ENCODE measurements around the gene CBARP. TPM values are rescaled to one million over a fixed set of nuclear protein-coding genes. Genes with fewer than 3 reads are reported as not detected.
A peak's percentile ranks its signal among the peaks of the same experiment; 100 is the strongest.

Gene CBARP
- total and polyA plus RNA-seq, 2 of the 13 experiments (the other 11 are each of a cell fraction or from before 2014, with no cell fraction given): 1.2 to 1.4 TPM

- TF ChIP-seq ZGPAT (CRISPR knock-in tag; IDR thresholded peaks at IDR 0.05) (no peak), GZF1 (CRISPR knock-in tag; IDR thresholded peaks at IDR 0.05) (no peak), RNF219 (CRISPR knock-in tag; IDR thresholded peaks at IDR 0.05) (no peak), IKZF5 (CRISPR knock-in tag; IDR thresholded peaks at IDR 0.05) (no peak; the same call in 1 of the 2 replicates), NCOR1 (IDR thresholded peaks at IDR 0.05; ENCODE audit: borderline replicate concordance, low read length) (peak; percentile 58; the same call in 1 of the 2 replicates), ISL2 (CRISPR knock-in tag; IDR thresholded peaks at IDR 0.05) (no peak), JUN (CRISPR knock-in tag; IDR thresholded peaks at IDR 0.05) (no peak), SKIL (CRISPR knock-in tag; IDR thresholded peaks at IDR 0.05; ENCODE audit: borderline replicate concordance) (peak; percentile 37; the same call in 1 of the 2 replicates), HNF1A (IDR thresholded peaks at IDR 0.05; ENCODE audit: low read depth) (no peak), HNF1A (CRISPR knock-in tag; IDR thresholded peaks at IDR 0.05; ENCODE audit: borderline replicate concordance) (no peak; the same call in 1 of the 2 replicates), SRF (IDR thresholded peaks at IDR 0.05; ENCODE audit: low read depth, low read length) (no peak), XBP1 (CRISPR knock-in tag; IDR thresholded peaks at IDR 0.05) (no peak), ZNF350 (CRISPR knock-in tag; IDR thresholded peaks at IDR 0.05; ENCODE audit: borderline replicate concordance, low read depth) (no peak; the same call in 1 of the 2 replicates), SCMH1 (CRISPR knock-in tag; IDR thresholded peaks at IDR 0.05; ENCODE audit: borderline replicate concordance) (no peak), KDM6A (CRISPR knock-in tag; IDR thresholded peaks at IDR 0.05; ENCODE audit: low read depth) (no peak), BORCS8-MEF2B (CRISPR knock-in tag; IDR thresholded peaks at IDR 0.05) (no peak), ZNF841 (CRISPR knock-in tag; IDR thresholded peaks at IDR 0.05; ENCODE audit: borderline replicate concordance) (no peak), RARG (CRISPR knock-in tag; IDR thresholded peaks at IDR 0.05; ENCODE audit: low read depth) (no peak)
These were observed 13.8 kb upstream of the CBARP start (continued) for GRCh38 chr19:1251330-1252220.
